ENCODE data around the gene VEZT.
A peak's percentile ranks its signal among the peaks of the same experiment; 100 is the strongest.
"Not testable (repeated sequence)": the region's sequence is repeated elsewhere in the genome, so short reads cannot be mapped to it uniquely, and the experiment has no call there.

VEZT gene

DNA sequence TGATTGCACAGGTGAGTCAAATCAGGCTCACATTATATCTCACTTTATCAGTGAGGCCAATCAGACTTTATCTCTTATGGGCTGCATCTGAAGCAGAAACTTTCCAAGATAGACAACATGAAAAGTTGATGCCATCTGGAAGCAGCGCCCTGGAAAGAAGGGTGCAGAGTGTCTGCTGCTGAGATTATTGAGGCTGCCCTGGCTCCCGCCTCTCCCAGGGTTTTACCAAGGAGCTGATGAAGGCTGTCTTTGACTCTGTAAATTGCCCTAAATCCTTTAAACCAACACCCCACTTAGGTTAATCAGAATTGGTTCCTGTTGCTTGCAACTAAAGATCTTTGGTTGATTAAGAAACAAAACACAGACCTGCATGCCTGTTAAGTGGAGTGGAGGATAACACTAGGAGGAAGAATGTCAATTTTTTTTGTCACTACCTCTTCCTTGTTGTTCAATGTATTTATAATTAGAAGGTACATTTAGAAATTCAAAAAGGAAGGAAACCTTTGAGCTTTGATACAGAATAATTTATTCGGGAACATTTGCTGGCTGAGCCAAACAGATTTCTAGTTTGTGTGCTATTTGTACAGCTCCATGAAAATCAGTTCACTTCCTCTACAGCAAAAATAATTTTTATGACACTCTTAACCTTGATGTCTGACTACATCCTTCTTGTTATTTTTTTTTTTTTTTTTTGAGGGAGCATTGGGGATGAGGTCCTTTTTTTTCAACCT lies 104.1 kb downstream of the VEZT start:
- H3K4me1 Mint-ChIP-seq: no peaks in the 10 kb centered on the region
- H3K4me3 Mint-ChIP-seq: no peak overlapping the region
- ATAC-seq (replicated peaks) (no peak), DNase-seq (no peak)
- H3K36me3 Mint-ChIP-seq: no peaks in the 10 kb centered on the region
- H3K9me3 Mint-ChIP-seq: no peaks in the 10 kb centered on the region
- no peak overlapping the region for H3K27ac Mint-ChIP-seq
- peaks cover 0 to 7% of the 10 kb centered on the region in 2 donors for H3K27me3 Mint-ChIP-seq

DNA sequence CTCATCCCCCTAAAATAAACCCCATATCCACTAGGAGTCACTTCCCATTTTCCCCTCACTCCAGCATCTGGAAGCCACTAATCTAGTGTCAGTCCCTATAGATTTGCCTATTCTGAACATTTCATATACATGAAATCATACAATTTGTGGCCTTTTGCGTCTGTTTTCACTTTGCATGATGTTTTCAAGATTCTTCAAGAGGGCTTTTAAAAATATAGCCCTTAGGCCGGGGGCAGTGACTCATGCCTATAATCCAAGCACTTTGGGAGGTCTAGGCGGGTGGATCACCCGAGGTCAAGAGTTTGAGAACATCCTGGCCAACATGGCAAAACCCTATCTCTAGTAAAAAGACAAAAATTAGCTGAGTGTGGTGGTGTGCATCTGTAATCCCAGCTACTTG lies 104.7 kb downstream of the VEZT start:
- Mint-ChIP-seq H3K36me3 (no peaks in the 10 kb centered on the region), H3K27ac (no peak overlapping the region), H3K27me3 (peaks cover under 1 to 13% of the 10 kb centered on the region in 2 donors), H3K4me1 (no peaks in the 10 kb centered on the region), H3K9me3 (no peaks in the 10 kb centered on the region), H3K4me3 (no peak overlapping the region)
- ATAC-seq (replicated peaks) (no peak), DNase-seq (no peak)

DNA sequence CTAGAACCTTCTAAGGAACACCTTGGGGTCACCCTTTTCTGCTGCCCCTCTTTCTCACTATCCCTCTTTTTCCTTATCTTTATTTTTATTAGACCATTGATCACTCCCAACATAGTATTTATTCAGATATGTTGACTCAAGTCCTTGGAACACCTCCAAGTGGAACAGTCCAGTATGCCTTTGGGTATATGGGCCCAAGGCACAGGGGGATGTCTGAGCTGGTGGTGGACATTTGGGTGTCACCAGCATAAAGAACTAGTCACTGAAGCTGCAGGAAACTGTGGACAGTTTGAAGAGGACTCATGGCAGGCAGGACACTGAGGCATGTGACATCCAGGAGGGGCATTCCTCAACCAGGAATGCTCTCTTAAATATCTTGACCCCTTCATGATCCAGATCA lies 105.6 kb downstream of the VEZT start:
- no peak for DNase-seq
- H3K36me3 Mint-ChIP-seq: no peaks in the 10 kb centered on the region
- H3K4me3 Mint-ChIP-seq: no peak overlapping the region
- ATAC-seq (replicated peaks): no peak
- H3K9me3 Mint-ChIP-seq: no peaks in the 10 kb centered on the region
- peak overlapping the region; percentile 70 for H3K27ac Mint-ChIP-seq
- peaks cover 4 to 17% of the 10 kb centered on the region in 2 donors for H3K27me3 Mint-ChIP-seq
- H3K4me1 Mint-ChIP-seq: no peaks in the 10 kb centered on the region

DNA sequence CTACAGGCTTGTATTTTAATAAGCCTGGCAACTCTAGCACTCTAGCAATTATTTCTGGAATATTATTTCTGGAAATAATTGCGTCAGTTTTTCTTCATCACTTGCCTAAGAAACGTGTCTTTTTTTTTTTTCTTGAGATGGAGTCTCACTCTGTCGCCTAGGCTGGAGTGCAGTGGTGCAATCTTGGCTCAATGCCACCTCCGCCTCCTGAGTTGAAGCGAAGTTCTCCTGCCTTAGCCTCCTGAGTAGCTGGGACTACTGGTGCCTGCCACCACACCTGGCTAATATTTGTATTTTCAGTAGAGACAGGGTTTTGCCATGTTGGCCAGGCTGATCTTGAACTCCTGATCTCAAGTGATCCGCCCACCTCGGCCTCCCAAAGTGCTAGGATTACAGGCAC lies 106.6 kb downstream of the VEZT start:
- not testable (repeated sequence) for H3K36me3 Mint-ChIP-seq; ATAC-seq (replicated peaks); H3K27ac Mint-ChIP-seq; H3K4me3 Mint-ChIP-seq; H3K4me1 Mint-ChIP-seq; DNase-seq; H3K9me3 Mint-ChIP-seq
- H3K27me3 Mint-ChIP-seq: peaks cover 4 to 17% of the 10 kb centered on the region in 2 donors

DNA sequence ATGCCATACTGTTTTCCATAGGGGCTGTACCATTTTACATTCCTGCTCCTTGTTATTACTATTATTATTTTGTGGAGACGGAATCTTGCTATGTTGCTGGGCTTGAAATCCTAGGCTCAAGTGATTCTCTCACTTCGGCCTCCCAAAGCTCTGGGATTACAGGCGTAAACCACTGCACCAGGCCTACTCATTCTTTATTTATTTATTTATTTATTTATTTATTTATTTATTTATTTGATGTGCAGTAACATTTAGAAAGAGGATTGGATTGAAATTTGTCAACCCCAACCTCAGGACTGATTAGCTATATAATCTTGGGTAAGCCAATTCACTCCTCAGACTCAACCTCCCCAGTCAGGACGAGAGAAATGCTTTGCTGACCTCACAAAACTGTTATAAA lies 107.9 kb downstream of the VEZT start:
- H3K4me3 Mint-ChIP-seq: no peak overlapping the region
- peaks cover 4 to 17% of the 10 kb centered on the region in 2 donors for H3K27me3 Mint-ChIP-seq
- ATAC-seq (replicated peaks): no peak
- H3K4me1 Mint-ChIP-seq: no peaks in the 10 kb centered on the region
- H3K27ac Mint-ChIP-seq: no peak overlapping the region
- no peak for DNase-seq
- no peaks in the 10 kb centered on the region for H3K9me3 Mint-ChIP-seq
- H3K36me3 Mint-ChIP-seq: no peaks in the 10 kb centered on the region

DNA sequence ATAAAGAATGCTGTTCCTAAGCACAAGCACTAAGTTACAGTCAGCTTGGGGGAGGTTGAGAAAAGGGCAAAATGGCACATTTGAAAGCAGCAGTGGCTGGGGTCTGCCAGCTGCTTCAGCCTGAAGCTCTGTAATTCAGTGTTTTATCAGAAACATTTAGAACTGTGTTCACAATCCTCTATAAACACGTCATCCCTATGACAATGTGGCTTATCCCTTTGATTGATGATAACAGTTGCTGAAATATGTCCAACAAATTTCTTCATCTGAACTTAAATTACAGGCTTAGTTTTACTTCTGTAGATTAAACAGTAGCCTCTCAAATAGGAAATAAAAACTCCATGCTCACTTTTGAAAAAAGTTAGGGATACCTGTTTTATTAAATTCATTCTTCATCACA lies 108.8 kb downstream of the VEZT start:
- Mint-ChIP-seq H3K4me1 (no peaks in the 10 kb centered on the region), H3K9me3 (no peaks in the 10 kb centered on the region), H3K36me3 (no peaks in the 10 kb centered on the region), H3K4me3 (no peak overlapping the region), H3K27ac (no peak overlapping the region), H3K27me3 (peaks cover 4 to 17% of the 10 kb centered on the region in 2 donors)
- DNase-seq: no peak
- ATAC-seq (replicated peaks): no peak

DNA sequence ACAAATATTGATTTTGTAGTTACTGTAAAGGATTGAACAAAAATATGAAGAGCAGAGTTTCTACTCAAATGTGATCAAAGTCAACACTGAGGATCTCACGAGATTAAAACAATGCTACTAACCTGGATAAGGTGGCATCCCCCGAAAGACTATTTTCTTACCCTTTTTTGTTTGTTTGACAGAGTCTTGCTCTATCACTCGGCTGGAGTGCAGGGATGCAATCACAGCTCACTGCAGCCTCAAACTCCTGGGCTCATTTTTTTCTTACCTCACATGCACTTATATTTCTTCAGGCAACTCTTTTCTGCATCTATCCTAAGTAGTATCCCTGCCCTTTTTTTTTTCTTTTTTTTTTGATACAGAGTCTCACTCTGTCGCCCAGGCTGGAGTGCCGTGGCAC lies 109.2 kb downstream of the VEZT start:
- Mint-ChIP-seq H3K36me3 (no peaks in the 10 kb centered on the region), H3K9me3 (no peaks in the 10 kb centered on the region), H3K27me3 (peaks cover 4 to 17% of the 10 kb centered on the region in 2 donors), H3K4me3 (no peak overlapping the region), H3K4me1 (no peaks in the 10 kb centered on the region), H3K27ac (no peak overlapping the region)
- ATAC-seq (replicated peaks): no peak
- DNase-seq: no peak

DNA sequence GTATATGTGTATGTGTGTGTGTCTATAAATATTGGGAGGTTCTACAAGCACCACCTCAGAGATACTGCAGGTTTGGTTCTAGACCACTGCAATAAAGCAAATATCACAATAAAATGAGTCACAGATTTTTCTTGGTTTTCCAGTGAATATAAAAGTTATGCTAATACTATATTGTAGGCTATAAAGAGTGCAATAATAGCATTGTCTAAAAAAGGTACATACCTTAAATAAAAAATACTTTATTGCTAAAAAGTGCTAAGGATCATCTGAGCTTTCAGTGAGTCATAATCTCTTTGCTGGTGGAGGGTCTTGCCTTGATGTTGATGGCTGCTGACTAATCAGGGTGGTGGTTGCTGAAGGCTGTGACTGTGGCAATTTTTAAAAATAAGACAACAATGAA lies 111.1 kb downstream of the VEZT start:
- DNase-seq (no peak), ATAC-seq (replicated peaks) (no peak)
- Mint-ChIP-seq H3K9me3 (no peaks in the 10 kb centered on the region), H3K36me3 (no peaks in the 10 kb centered on the region), H3K27ac (no peak overlapping the region), H3K27me3 (peaks cover 4 to 10% of the 10 kb centered on the region in 2 donors), H3K4me3 (no peak overlapping the region), H3K4me1 (no peaks in the 10 kb centered on the region)

DNA sequence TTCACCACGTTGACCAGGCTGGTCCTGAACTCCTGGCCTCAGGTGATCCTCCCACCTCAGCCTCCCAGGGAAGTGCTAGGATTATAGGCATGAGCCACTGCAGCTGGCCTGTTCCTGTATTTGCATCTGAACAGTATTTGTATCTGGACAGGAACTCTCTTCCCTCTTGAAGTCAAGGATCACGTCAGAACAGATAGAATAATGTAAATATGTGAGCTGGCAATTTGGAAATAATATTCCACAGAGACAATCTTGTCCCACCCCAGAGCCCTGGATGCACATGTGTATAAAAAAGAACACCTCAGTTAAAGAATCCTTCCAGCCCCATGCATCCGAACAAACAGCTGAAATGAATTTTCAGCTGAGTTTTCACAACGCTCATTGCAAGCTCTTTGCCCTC lies 118.3 kb downstream of the VEZT start:
- no peak for ATAC-seq (replicated peaks)
- no peaks in the 10 kb centered on the region for H3K4me1 Mint-ChIP-seq
- peaks cover 0 to 5% of the 10 kb centered on the region in 2 donors for H3K27me3 Mint-ChIP-seq
- no peak for DNase-seq
- H3K27ac Mint-ChIP-seq: no peak overlapping the region
- H3K9me3 Mint-ChIP-seq: peaks cover 0 to 6% of the 10 kb centered on the region in 2 donors
- no peaks in the 10 kb centered on the region for H3K36me3 Mint-ChIP-seq
- no peak overlapping the region for H3K4me3 Mint-ChIP-seq

DNA sequence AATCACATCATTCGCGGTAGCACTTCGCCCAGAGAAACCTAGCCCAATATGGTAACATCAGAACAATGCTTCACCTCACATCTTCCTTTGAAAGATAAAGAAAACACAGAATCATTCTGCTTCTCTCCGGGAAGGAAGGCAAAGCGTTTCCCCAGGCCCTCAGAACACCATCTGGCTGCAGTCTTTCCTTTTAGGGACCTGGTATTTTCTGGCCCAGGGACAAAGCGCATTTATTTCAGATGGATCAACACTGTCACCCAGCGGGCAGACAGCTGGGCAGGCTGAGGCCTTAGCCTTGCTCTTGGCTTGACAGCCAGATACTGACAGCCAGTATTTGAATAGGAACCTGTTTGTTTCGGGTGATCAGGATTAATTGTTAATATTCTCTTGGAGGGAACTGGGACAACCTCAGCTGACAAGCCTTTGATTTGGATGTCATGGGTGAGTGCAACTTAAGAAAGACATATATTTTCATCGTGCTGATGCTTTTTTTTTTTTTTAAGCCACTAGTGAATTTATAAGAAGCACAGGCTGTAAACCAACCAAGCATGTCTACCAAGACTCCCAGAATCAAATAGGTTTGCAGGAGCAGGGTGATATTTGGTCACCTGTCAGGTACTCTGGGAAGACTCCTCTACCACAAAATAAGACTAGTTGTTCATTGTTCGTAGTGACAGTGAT lies 118.9 kb downstream of the VEZT start:
- Mint-ChIP-seq H3K27me3 (peaks cover 0 to 8% of the 10 kb centered on the region in 2 donors), H3K4me1 (no peaks in the 10 kb centered on the region), H3K4me3 (no peak overlapping the region), H3K36me3 (no peaks in the 10 kb centered on the region), H3K9me3 (peaks cover 0 to 6% of the 10 kb centered on the region in 2 donors), H3K27ac (no peak overlapping the region)
- ATAC-seq (replicated peaks) (no peak), DNase-seq (no peak)

DNA sequence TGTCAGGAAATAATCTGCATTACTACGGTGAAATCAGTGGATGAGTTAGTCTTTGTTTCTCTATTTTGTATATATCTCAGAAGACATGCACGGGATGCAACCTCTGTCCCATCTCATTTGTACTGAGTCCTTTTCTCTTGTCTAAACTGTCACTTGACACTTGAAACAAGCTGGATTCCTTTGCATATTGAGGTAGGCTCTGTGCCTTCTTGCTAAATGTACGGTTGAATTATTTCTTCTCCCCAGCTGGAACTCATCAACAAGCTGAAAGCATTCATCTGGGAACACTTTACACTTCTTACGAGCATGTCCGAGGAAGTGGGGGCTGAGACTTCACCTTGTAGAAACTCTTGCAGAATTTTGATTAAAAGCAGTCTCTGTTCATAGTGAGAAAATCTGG lies 119.5 kb downstream of the VEZT start:
- peaks cover 0 to 6% of the 10 kb centered on the region in 2 donors for H3K9me3 Mint-ChIP-seq
- H3K4me1 Mint-ChIP-seq: no peaks in the 10 kb centered on the region
- no peak for ATAC-seq (replicated peaks)
- DNase-seq: no peak
- H3K36me3 Mint-ChIP-seq: no peaks in the 10 kb centered on the region
- no peak overlapping the region for H3K4me3 Mint-ChIP-seq
- peaks cover 0 to 8% of the 10 kb centered on the region in 2 donors for H3K27me3 Mint-ChIP-seq
- H3K27ac Mint-ChIP-seq: no peak overlapping the region

DNA sequence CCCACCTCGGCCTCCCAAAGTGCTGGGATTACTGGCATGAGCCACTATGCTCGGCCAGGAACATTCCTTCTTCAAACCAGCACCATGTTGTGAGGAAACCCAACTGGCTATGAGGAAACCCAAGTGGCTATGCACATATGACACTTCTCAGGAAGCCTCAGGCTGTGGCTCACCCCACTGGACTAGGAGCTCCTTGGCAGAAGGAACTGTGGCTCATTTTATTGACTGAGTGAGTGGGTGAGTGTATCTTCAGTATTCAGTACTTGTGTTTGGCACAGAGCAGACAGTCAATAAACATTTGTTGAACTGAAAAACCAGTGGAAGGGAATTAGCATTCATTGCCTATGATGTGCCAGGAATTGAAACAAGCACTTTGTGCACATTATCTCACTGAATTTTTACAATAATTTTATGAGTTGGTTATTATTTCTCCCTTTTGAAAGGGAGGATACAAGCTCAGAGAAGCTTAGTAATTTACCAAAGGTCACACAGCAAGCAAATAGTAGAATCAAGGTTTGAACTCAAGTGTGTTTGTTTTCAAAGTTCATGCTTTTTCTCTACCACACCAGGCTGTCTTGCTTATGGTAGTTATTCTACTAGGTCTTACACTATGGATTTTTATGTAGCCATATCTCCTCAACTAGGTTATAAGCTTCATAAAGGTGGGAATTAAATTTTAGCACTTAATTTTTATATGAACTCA lies 121.6 kb downstream of the VEZT start:
- peaks cover 0 to 6% of the 10 kb centered on the region in 2 donors for H3K9me3 Mint-ChIP-seq
- ATAC-seq (replicated peaks) (no peak), DNase-seq (no peak)
- no peaks in the 10 kb centered on the region for H3K36me3 Mint-ChIP-seq
- no peak overlapping the region for H3K27ac Mint-ChIP-seq
- no peak overlapping the region for H3K4me3 Mint-ChIP-seq
- no peaks in the 10 kb centered on the region for H3K4me1 Mint-ChIP-seq
- peaks cover 0 to 8% of the 10 kb centered on the region in 2 donors for H3K27me3 Mint-ChIP-seq

DNA sequence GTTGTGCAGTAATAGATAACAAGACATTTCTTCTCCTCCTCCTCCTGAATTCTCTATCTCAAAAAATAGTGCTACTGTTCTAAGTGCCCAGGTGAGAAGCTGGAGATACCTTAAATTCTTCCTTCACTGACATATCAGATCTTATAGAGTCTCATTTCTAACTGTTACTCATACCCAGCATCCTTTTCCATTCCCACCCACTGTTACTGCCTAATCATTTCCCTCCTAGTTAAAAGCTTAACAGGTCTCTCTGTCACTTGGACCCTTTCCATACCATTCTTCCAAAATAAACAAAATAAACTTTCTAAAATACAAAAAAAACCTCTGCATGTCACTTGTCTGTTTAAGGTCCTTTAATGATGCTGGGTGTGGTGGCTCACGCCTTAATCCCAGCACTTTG lies 124.4 kb downstream of the VEZT start:
- no peak for DNase-seq
- no peak for ATAC-seq (replicated peaks)
- H3K4me3 Mint-ChIP-seq: no peak overlapping the region
- H3K4me1 Mint-ChIP-seq: no peaks in the 10 kb centered on the region
- H3K27me3 Mint-ChIP-seq: peaks cover 0 to 8% of the 10 kb centered on the region in 2 donors
- no peak overlapping the region for H3K27ac Mint-ChIP-seq
- no peaks in the 10 kb centered on the region for H3K36me3 Mint-ChIP-seq
- H3K9me3 Mint-ChIP-seq: peaks cover 1 to 6% of the 10 kb centered on the region in 2 donors

DNA sequence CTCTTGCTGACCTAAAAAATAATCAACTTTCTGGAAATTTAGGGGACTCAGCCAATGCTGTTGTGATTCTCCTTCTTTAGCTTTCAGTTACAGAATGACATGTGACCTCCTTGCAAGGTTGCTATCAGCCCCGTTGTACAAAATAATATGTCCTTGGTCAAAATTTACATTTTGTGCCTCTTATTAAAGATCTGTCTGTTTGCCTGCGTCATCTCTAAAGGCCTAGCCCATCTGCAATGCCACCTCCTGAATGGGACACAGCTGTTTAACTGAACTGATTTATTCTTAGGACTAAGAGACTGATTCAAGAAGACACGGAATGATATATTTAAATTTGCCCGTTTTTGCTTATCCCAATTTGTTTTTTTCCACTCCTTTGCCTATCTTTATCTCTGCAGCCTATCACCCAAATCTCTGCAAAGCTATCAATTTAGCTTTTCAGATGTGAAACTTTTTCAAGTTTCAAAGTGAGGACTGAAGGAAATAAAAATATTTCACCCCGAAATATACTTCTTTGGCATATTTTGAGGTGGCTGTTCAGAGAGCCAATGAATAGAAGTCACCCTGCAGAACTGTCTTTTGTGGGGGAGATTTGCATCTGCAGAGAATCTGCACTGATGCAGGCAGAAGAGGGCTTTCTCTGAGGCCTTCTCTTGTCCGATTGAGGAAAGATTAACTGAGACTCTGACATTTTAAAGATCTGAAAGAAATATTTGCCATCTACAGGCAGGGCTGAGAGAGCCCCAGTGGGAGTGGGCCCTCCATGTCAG lies 126.0 kb downstream of the VEZT start:
- Mint-ChIP-seq H3K36me3 (no peaks in the 10 kb centered on the region), H3K4me3 (no peak overlapping the region), H3K9me3 (peaks cover 1 to 5% of the 10 kb centered on the region in 2 donors), H3K4me1 (no peaks in the 10 kb centered on the region), H3K27me3 (peaks cover 0 to 7% of the 10 kb centered on the region in 2 donors), H3K27ac (no peak overlapping the region)
- ATAC-seq (replicated peaks) (no peak), DNase-seq (no peak)

Data from stimulated activated naive B cell treated with anti-CD40 and anti-IgM and Interleukin-4, amounts not matched to agents 10 μg/mL and 1 μg/mL and 100 μg/mL, for 72 hours (primary cell).